H1 (cell line): ENCODE results near the gene PKP3. TPM values are rescaled to one million over a fixed set of nuclear protein-coding genes. Genes with fewer than 3 reads are reported as not detected.

Source experiments
- CREB1 ChIP-seq: IDR thresholded peaks from 2 replicates; pipeline ENCODE4 v1.6.1; 2012; ENCODE audit warnings: inconsistent platforms
- EZH2 ChIP-seq: fragments of 200-600 bp; sonication (generic); IDR thresholded peaks from 2 replicates; pipeline ENCODE4 v1.7.1; 2012; ENCODE audit warnings: low read depth, mild to moderate bottlenecking, moderate library complexity, low read length, inconsistent platforms; ENCODE audit not compliant: severe bottlenecking
- POLR2A ChIP-seq, 2 experiments: IDR thresholded peaks; 1 replicate in 1 of 2; 2 replicates in 1 of 2; pipeline ENCODE4 v1.6.1; 2011; ENCODE audit warnings: low read depth in 2 of 2, low read length in 2 of 2, mild to moderate bottlenecking in 2 of 2; ENCODE audit errors: control extremely low read depth in 1 of 2
- SIRT6 ChIP-seq: IDR thresholded peaks from one replicate; pipeline ENCODE4 v1.7.1; 2012; ENCODE audit warnings: low read length, inconsistent platforms
- TCF12 ChIP-seq: IDR thresholded peaks from 2 replicates; pipeline ENCODE4 v1.6.1; 2011; ENCODE audit warnings: low read depth, mild to moderate bottlenecking, low read length
- YY1 ChIP-seq: IDR thresholded peaks from 2 replicates; pipeline ENCODE4 v1.6.1; 2011; ENCODE audit warnings: low read depth, mild to moderate bottlenecking, low read length
- ZNF274 ChIP-seq: IDR thresholded peaks from 2 replicates; pipeline ENCODE4 v1.7.0; 2012; ENCODE audit warnings: low read length, borderline replicate concordance; ENCODE audit errors: extremely low read depth
- polyA plus RNA-seq, 7 experiments: library from polyadenylated mRNA; depleted of rRNA in 3 of 7; stranded (reverse) in 5 of 7; unstranded in 2 of 7; fragments of >200 nt in 5 of 7; fragments of 200-250 nt in 2 of 7; gene quantifications; 1 replicate in 5 of 7; 2 replicates in 1 of 7; 4 replicates in 1 of 7; pipeline versions ENCODE4 v1.2.1 to v1.2.3, GENCODE V29; 2011 to 2013; ENCODE audit warnings: missing spikeins in 2 of 7, mixed read lengths in 2 of 7
- total RNA-seq: library from RNA; stranded (reverse); fragmentation: NEBNext Ultra II Directional; extraction: Animal tissue kit (Norgen Biotek cat#: 25700); gene quantifications from 2 replicates; pipeline ENCODE4 v1.2.1, GENCODE V29; 2021

PKP3 gene
- total and polyA plus RNA-seq, 2 of the 8 experiments (the other 6 are each of a cell fraction or from before 2014, with no cell fraction given): 16.7 to 28.7 TPM

- TF ChIP-seq ZNF274 (no peak), TCF12 (no peak), EZH2 (no peak), CREB1 (no peak), SIRT6 (no peak), YY1 (no peak), POLR2A (IDR thresholded peaks at IDR 0.05; ENCODE audit: control extremely low read depth in 1 of 2, low read depth in 2 of 2, low read length in 2 of 2) (no peak)
Observed at GRCh38 chr11:385594-386351, 8.2 kb upstream of the PKP3 start (continued).
